ENCODE measurements around the gene WDR1. TPM values are rescaled to one million over a fixed set of nuclear protein-coding genes. Genes with fewer than 3 reads are reported as not detected.

Gene WDR1
- total and polyA plus RNA-seq, 10 of the 15 experiments (the other 5 are each of a cell fraction or from before 2014, with no cell fraction given) = 28.5 to 397 (median 290) TPM

DNA sequence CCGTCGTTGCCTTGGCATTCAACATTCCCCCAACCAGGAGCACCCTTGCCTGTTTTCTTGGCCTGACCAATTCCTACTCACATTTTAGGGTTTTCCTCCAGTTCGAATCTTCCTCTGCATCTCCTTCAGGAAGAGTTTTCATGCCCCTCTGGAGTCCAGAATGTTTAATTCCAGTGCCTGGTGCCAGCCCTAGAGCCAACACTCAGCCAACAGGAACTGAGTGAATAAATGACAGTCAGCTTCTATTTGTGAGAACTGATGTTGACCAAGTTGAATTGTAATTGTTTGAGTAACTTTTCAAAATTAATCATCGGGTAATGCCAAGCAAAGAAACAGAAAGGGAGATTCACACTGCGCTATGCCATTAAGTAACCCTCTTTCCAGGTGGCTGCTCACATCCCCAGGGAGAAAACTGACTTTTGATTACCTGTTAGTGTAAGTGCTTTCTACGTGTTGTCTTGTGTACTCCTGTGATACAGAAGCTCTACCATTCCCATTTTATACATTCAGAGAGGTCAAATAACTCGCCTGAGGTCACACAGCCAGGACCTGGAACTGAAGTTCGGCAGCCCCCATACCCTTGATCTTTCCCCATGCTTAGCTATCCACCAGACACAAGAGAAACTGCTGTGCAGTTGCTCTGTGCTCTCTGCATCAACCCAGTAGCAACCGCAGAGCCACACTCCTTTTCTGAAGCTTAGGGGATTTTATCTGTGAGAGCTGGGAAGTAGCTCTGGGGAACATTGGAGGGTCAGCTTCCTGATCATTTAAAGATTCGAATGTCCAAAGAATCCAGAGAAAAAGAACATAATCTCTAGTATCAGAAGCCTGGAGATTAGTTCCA lies 76.3 kb downstream of the WDR1 start:
- H3K4me2 ChIP-seq (ENCODE audit: control insufficient read depth, insufficient read depth) = no peak overlapping the region
- RAD21 ChIA-PET (ENCODE audit: unreplicated experiment) = interaction anchor here (1.0 kb wide), 1 partner anchor 25 kb away, joined by 3 read pairs; no protein-coding TSS in a partner anchor
- POLR2A ChIA-PET = no interaction called here
- H3K9ac ChIP-seq (ENCODE audit: control insufficient read depth, insufficient read depth, low read length) = no peak overlapping the region
- no peak overlapping the region for H2AFZ ChIP-seq (ENCODE audit: control insufficient read depth, low read depth, low read length)
- ATAC-seq (peak; percentile 54), DNase-seq (ENCODE audit: low read depth, low spot score) (no peak), FAIRE-seq (no peak)
- in situ Hi-C loops (cut with MboI) = no loop called here
- H3K4me1 ChIP-seq (ENCODE audit: control insufficient read depth, insufficient read depth, low read length) = no peaks in the 10 kb centered on the region
- no peaks in the 10 kb centered on the region; the same call in 2 of the 3 replicates for H3K9me3 ChIP-seq (replicated peaks; ENCODE audit: control insufficient read depth, insufficient read depth, low read length)
- H3K36me3 ChIP-seq (ENCODE audit: control insufficient read depth in 2 of 2, insufficient read depth in 2 of 2, low read length in 1 of 2) = no peaks in the 10 kb centered on the region
- SMC1A ChIA-PET (ENCODE audit: uncharacterized antibody, unreplicated experiment) = no interaction called here
- no peaks in the 10 kb centered on the region for H3K79me2 ChIP-seq (ENCODE audit: control insufficient read depth, insufficient read depth, low read length)
- no peak overlapping the region for H3K4me3 ChIP-seq
- WGBS (ENCODE audit: insufficient coverage, insufficient replicate concordance, low lambda C conversion rate, missing lambda C conversion rate) = 5% methylated on average over 10 of the region's 10 CpGs
- TF ChIP-seq SMAD5 (IDR thresholded peaks at IDR 0.05; ENCODE audit: low read depth) (no peak), POU2F2 (IDR thresholded peaks at IDR 0.05; ENCODE audit: borderline replicate concordance, low read depth, low read length) (no peak), TARDBP (IDR thresholded peaks at IDR 0.05; ENCODE audit: borderline replicate concordance) (no peak), MEF2A (IDR thresholded peaks at IDR 0.05; ENCODE audit: insufficient read depth, low read depth, low read length) (no peak), ZSCAN29 (IDR thresholded peaks at IDR 0.05) (no peak)
- TF ChIP-seq, protein P1, sequence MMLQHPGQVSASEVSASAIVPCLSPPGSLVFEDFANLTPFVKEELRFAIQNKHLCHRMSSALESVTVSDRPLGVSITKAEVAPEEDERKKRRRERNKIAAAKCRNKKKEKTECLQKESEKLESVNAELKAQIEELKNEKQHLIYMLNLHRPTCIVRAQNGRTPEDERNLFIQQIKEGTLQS (IDR thresholded peaks at IDR 0.05; ENCODE audit: borderline replicate concordance, extremely low read depth, low read depth, low read length) = no peak
- no peaks in the 10 kb centered on the region for H4K20me1 ChIP-seq (ENCODE audit: control insufficient read depth, insufficient read depth)
- CTCF ChIA-PET = no interaction called here
- H3K27ac ChIP-seq (ENCODE audit: control insufficient read depth, insufficient read depth) = no peak overlapping the region
- BruUV-seq (replicated peaks) = no TSS peak
- H3K27me3 ChIP-seq (replicated peaks in 1 of 2; ENCODE audit: control insufficient read depth in 2 of 2, insufficient read depth in 2 of 2, low read length in 1 of 2) = no peaks in the 10 kb centered on the region; a peak in 1 of 4 replicates
- intact Hi-C loops (cut with micrococcal nuclease; ENCODE audit: unreplicated experiment) = no loop called here

DNA sequence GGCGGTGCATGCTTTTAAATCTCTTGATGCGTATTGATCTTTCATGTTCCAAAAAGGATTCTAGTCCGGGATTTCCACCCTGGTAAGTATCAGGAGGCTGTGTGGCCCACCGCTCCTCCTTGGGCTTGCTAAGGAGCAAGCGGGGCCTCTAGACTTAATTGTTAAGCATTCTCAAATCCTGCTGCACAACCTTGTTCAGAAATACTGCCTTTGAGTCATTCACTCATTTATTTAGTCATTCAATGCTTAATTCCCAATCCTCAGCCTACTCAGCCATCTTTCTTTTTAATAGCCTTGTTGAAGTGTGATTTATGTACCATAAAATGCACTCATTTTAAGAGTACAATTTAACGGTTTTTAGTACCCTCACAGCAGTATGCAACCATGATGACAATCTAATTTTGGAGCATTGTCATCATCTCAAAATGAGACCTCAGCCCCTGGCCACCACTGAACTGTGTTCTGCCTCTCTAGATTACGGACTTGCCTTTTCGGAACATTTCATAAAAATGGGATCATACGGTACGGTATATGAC lies 79.7 kb downstream of the WDR1 start:
- RAD21 ChIA-PET (ENCODE audit: unreplicated experiment) = no interaction called here
- Histone ChIP-seq H3K9me3 (replicated peaks; ENCODE audit: control insufficient read depth, insufficient read depth, low read length) (no peaks in the 10 kb centered on the region), H3K36me3 (ENCODE audit: control insufficient read depth in 2 of 2, insufficient read depth in 2 of 2, low read length in 1 of 2) (no peaks in the 10 kb centered on the region), H3K4me1 (ENCODE audit: control insufficient read depth, insufficient read depth, low read length) (no peaks in the 10 kb centered on the region), H2AFZ (ENCODE audit: control insufficient read depth, low read depth, low read length) (no peak overlapping the region), H3K9ac (ENCODE audit: control insufficient read depth, insufficient read depth, low read length) (no peak overlapping the region), H4K20me1 (ENCODE audit: control insufficient read depth, insufficient read depth) (no peaks in the 10 kb centered on the region), H3K79me2 (ENCODE audit: control insufficient read depth, insufficient read depth, low read length) (no peaks in the 10 kb centered on the region), H3K27ac (ENCODE audit: control insufficient read depth, insufficient read depth) (no peak overlapping the region), H3K27me3 (replicated peaks in 1 of 2; ENCODE audit: control insufficient read depth in 2 of 2, insufficient read depth in 2 of 2, low read length in 1 of 2) (no peaks in the 10 kb centered on the region; a peak in 1 of 4 replicates), H3K4me2 (ENCODE audit: control insufficient read depth, insufficient read depth) (no peak overlapping the region), H3K4me3 (no peak overlapping the region)
- in situ Hi-C loops (cut with MboI) = no loop called here
- no peak for FAIRE-seq
- ATAC-seq = no peak
- intact Hi-C loops (cut with micrococcal nuclease; ENCODE audit: unreplicated experiment) = no loop called here
- no peak for DNase-seq (ENCODE audit: low read depth, low spot score)
- BruUV-seq (replicated peaks) = no TSS peak
- WGBS (ENCODE audit: insufficient coverage, insufficient replicate concordance, low lambda C conversion rate, missing lambda C conversion rate) = 43% methylated on average over 10 of the region's 10 CpGs
- TF ChIP-seq, protein P2, sequence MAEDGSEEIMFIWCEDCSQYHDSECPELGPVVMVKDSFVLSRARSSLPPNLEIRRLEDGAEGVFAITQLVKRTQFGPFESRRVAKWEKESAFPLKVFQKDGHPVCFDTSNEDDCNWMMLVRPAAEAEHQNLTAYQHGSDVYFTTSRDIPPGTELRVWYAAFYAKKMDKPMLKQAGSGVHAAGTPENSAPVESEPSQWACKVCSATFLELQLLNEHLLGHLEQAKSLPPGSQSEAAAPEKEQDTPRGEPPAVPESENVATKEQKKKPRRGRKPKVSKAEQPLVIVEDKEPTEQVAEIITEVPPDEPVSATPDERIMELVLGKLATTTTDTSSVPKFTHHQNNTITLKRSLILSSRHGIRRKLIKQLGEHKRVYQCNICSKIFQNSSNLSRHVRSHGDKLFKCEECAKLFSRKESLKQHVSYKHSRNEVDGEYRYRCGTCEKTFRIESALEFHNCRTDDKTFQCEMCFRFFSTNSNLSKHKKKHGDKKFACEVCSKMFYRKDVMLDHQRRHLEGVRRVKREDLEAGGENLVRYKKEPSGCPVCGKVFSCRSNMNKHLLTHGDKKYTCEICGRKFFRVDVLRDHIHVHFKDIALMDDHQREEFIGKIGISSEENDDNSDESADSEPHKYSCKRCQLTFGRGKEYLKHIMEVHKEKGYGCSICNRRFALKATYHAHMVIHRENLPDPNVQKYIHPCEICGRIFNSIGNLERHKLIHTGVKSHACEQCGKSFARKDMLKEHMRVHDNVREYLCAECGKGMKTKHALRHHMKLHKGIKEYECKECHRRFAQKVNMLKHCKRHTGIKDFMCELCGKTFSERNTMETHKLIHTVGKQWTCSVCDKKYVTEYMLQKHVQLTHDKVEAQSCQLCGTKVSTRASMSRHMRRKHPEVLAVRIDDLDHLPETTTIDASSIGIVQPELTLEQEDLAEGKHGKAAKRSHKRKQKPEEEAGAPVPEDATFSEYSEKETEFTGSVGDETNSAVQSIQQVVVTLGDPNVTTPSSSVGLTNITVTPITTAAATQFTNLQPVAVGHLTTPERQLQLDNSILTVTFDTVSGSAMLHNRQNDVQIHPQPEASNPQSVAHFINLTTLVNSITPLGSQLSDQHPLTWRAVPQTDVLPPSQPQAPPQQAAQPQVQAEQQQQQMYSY (CRISPR knock-in tag; IDR thresholded peaks at IDR 0.05) = no peak
- TF ChIP-seq SMARCA5 (IDR thresholded peaks at IDR 0.05) (no peak), HDGF (IDR thresholded peaks at IDR 0.05) (no peak), BMI1 (IDR thresholded peaks at IDR 0.05; ENCODE audit: borderline replicate concordance) (no peak)
- SMC1A ChIA-PET (ENCODE audit: uncharacterized antibody, unreplicated experiment) = no interaction called here
- CTCF ChIA-PET = no interaction called here
- POLR2A ChIA-PET = no interaction called here

All from GM12878 (cell line).